Heart left ventricle (tissue), 16 donors: Measurements from ENCODE around the gene MED29. TPM values are rescaled to one million over a fixed set of nuclear protein-coding genes. Genes with fewer than 3 reads are reported as not detected.
A peak's percentile ranks its signal among the peaks of the same experiment; 100 is the strongest.

Experiments used
- ATAC-seq, 4 donors: fragments of 200-7000 bp; cut with Tn5 transposase; one replicate each; pipeline ENCODE4 v1.9.1; 2020 to 2022; ENCODE audit warnings: moderate library complexity in 4 of 4, mild to moderate bottlenecking in 3 of 4, moderate number of reproducible peaks in 1 of 4
- DNase-seq, 5 donors: peaks; one replicate each; pipeline ENCODE4 v3.0.0-alpha.2; 2020
- H3K27ac ChIP-seq, 12 donors: fragments of 200-600 bp; sonication (generic) in 4 of 12; one replicate each; pipeline versions ENCODE4 v1.5.0 to v1.8.0; 2016 to 2022; ENCODE audit warnings: mild to moderate bottlenecking in 2 of 12
- H3K27me3 ChIP-seq, 9 donors: fragments of 200-600 bp; sonication (generic) in 2 of 9; one replicate each; pipeline versions ENCODE4 v1.5.1 to v1.8.0; 2016 to 2022; ENCODE audit warnings: mild to moderate bottlenecking in 3 of 9
- H3K36me3 ChIP-seq, 9 donors: fragments of 200-600 bp; sonication (generic) in 2 of 9; one replicate each; pipeline versions ENCODE4 v1.5.0 to v1.8.0; 2018 to 2022; ENCODE audit warnings: mild to moderate bottlenecking in 2 of 9
- H3K4me1 ChIP-seq, 12 donors: fragments of 200-600 bp; sonication (generic) in 4 of 12; one replicate each; pipeline versions ENCODE4 v1.5.0 to v1.8.0; 2016 to 2022; ENCODE audit warnings: mild to moderate bottlenecking in 3 of 12
- H3K4me3 ChIP-seq, 12 donors: fragments of 200-600 bp; sonication (generic) in 4 of 12; one replicate each; pipeline versions ENCODE4 v1.5.0 to v1.8.0; 2017 to 2022; ENCODE audit warnings: mild to moderate bottlenecking in 9 of 12, moderate library complexity in 4 of 12
- H3K9me3 ChIP-seq, 12 donors: fragments of 200-600 bp; sonication (generic) in 4 of 12; one replicate each; pipeline versions ENCODE4 v1.5.0 to v1.8.0; 2016 to 2022; ENCODE audit warnings: mild to moderate bottlenecking in 1 of 12
- CTCF ChIP-seq, 12 donors: fragments of 200-600 bp; sonication (generic) in 4 of 12; IDR thresholded peaks; one replicate each; pipeline versions ENCODE4 v1.5.0 to v1.8.0; 2018 to 2022; ENCODE audit warnings: antibody characterized with exemption in 12 of 12, mild to moderate bottlenecking in 5 of 12
- POLR2A ChIP-seq, 2 donors: fragments of 450-650 bp; IDR thresholded peaks; one replicate each; pipeline ENCODE4 v1.6.1; 2017; ENCODE audit warnings: antibody characterized with exemption in 2 of 2, mild to moderate bottlenecking in 2 of 2, moderate library complexity in 2 of 2
- WGBS, 4 donors: extraction: QIAGEN DNeasy Blood & Tissue Kit in 2 of 4; methylation state at CpG; one replicate each; pipeline versions ENCODE4 v1.1.5 to v1.1.7; 2013 to 2018; 5-methylcytosine and 5-hydroxymethylcytosine counted together
- intact Hi-C, 10 donors: fragments of 100-400 bp; cut with DNase I; formaldehyde crosslinking; loops; one replicate each; pipeline versions ENCODE4 v1.11.1 to v1.14.2; 2022
- polyA plus RNA-seq, 2 donors: library from polyadenylated mRNA; stranded (reverse); fragments of 200-250 nt; gene quantifications; one replicate each; pipeline ENCODE4 v1.2.3, GENCODE V29; 2013
- total RNA-seq, 9 donors: library from RNA; depleted of rRNA in 2 of 9; stranded (reverse); fragments of >200 nt in 2 of 9; fragmentation: NEBNext Ultra II Directional in 3 of 9; extraction: Animal tissue kit (Norgen Biotek cat#: 25700) in 3 of 9; gene quantifications; one replicate each; pipeline versions ENCODE4 v1.1.0 to v1.2.4, GENCODE V29; 2016 to 2023
- donor health status: ischemic (EF 13 %, LVEDD 7.1; RV severe dilation, severe dysfunction).
- donor health status: healthy with polysubstance abuse.
- donor health status: DM: no; HTN: yes; CAD: no.
- donor health status: DM: no; HTN: no; CAD: no.
- donor health status: ischemic (EF 25% LVEDD 6.9; RV normal size, moderate dysfunction).
- donor health status: ischemic (EF 25% LVEDD 5.7; RV mildly dilated, moderate dysfunction).
- donor health status: healthy.
- donor health status: DM: yes; HTN: yes; CAD: no.
- donor health status: ischemic (EF 35%, LVEDD 5.7; RV mildly dilated, moderate dysfunction).
- donor health status: nonischemic (EF 11% LVEDD 7.7; RV severe dilation, severe dysfunction).
- donor health status: DM: yes; HTN: yes; CAD: no.
- donor health status: PGD.
- donor health status: ischemic (EF 29% LVEDD 5.4; RV normal size, mild dysfunction).
- donor health status: nonischemic (EF 23%, LVEDD 6.1; RV moderate dilation, normal function).

Gene MED29
- total and polyA plus RNA-seq, 11 donors: 26.3 to 53.0 (median 34.1) TPM

- intact Hi-C loops: no loop called here
- DNase-seq (peak in 3 of 5 donors; percentile 50 to 76 (median 59)), ATAC-seq (no peak)
- Histone ChIP-seq H3K27ac (peak overlapping the region; percentile 94 to 100 (median 99)), H3K27me3 (peaks cover 0 to 5% (median 0%) of the 10 kb centered on the region in 9 donors), H3K9me3 (no peaks in the 10 kb centered on the region), H3K4me1 (peaks cover 7 to 58% (median 31%) of the 10 kb centered on the region in 12 donors), H3K4me3 (peak overlapping the region; percentile 59 to 100 (median 96)), H3K36me3 (peaks cover 3 to 26% (median 14%) of the 10 kb centered on the region in 9 donors)
- TF ChIP-seq CTCF (IDR thresholded peaks at IDR 0.05) (no peak), POLR2A (IDR thresholded peaks at IDR 0.05) (peak in 1 of 2 donors; percentile 4)
- WGBS, 4 donors: 22 to 31% (median 26%) methylated on average over 40 of the region's 40 CpGs
These were observed 16.6 kb downstream of the MED29 start for GRCh38 chr19:39407660-39408391.

GRCh38 chr19:39408392-39409207 lies 17.4 kb downstream of the MED29 start:
- peaks cover 7 to 52% (median 30%) of the 10 kb centered on the region in 12 donors for H3K4me1 ChIP-seq
- ATAC-seq: no peak
- WGBS, 4 donors: 28 to 48% (median 41%) methylated on average over 20 of the region's 20 CpGs
- H3K4me3 ChIP-seq: peak overlapping the region; percentile 59 to 100 (median 96)
- H3K27me3 ChIP-seq: peaks cover 0 to 5% (median 0%) of the 10 kb centered on the region in 9 donors
- DNase-seq: no peak
- H3K36me3 ChIP-seq: peaks cover 3 to 26% (median 14%) of the 10 kb centered on the region in 9 donors
- peak overlapping the region; percentile 94 to 100 (median 99) for H3K27ac ChIP-seq
- TF ChIP-seq POLR2A (IDR thresholded peaks at IDR 0.05) (peak in 1 of 2 donors; percentile 0), CTCF (IDR thresholded peaks at IDR 0.05) (no peak)
- H3K9me3 ChIP-seq: no peaks in the 10 kb centered on the region
- intact Hi-C loops: no loop called here

GRCh38 chr19:39409208-39410016 lies 18.2 kb downstream of the MED29 start:
- Histone ChIP-seq H3K4me1 (peaks cover 7 to 53% (median 28%) of the 10 kb centered on the region in 12 donors), H3K27ac (peak overlapping the region; percentile 94 to 100 (median 99)), H3K4me3 (peak overlapping the region; percentile 59 to 100 (median 96)), H3K36me3 (peaks cover 3 to 26% (median 14%) of the 10 kb centered on the region in 9 donors), H3K9me3 (no peaks in the 10 kb centered on the region), H3K27me3 (peaks cover 0 to 5% (median 0%) of the 10 kb centered on the region in 9 donors)
- intact Hi-C loops: loop anchor here in 5 of 10 donors (1.0 to 10.0 kb wide), 6 partner anchors 7 to 287 kb away; partner anchors contain the start of genes PAK4 (in 2 of the 5), EID2B (in 1 of the 5) and SAMD4B (in 1 of the 5)
- peak in 1 of 12 donors; percentile 12 for TF ChIP-seq CTCF (IDR thresholded peaks at IDR 0.05)
- TF ChIP-seq POLR2A (IDR thresholded peaks at IDR 0.05): peak; percentile 78 to 85
- ATAC-seq (peak; percentile 27 to 52 (median 36)), DNase-seq (peak; percentile 92 to 95 (median 94))
- WGBS, 4 donors: 1 to 3% (median 2%) methylated on average over 25 to 52 of the region's 52 CpGs
